KOPT-K1 (cell line): ENCODE data around the gene MBP.

Experiments used
- H3K27ac ChIP-seq: fragments of 200-600 bp; sonication (generic); 2 replicates; pipeline ENCODE4 v1.5.1; 2016; ENCODE audit warnings: antibody characterized with exemption, mild to moderate bottlenecking, low read depth, low read length; ENCODE audit not compliant: poor library complexity, severe bottlenecking
- H3K36me3 ChIP-seq: fragments of 200-600 bp; sonication (generic); 2 replicates; pipeline ENCODE4 v1.5.1; 2017; ENCODE audit warnings: antibody characterized with exemption, mild to moderate bottlenecking, low read length, moderate library complexity; ENCODE audit not compliant: insufficient read depth
- H3K9me3 ChIP-seq: fragments of 200-600 bp; sonication (generic); 2 replicates; pipeline ENCODE4 v1.5.1; 2017; ENCODE audit warnings: antibody characterized with exemption, low read length, mild to moderate bottlenecking; ENCODE audit not compliant: insufficient read depth, poor library complexity, severe bottlenecking

MBP gene

DNA sequence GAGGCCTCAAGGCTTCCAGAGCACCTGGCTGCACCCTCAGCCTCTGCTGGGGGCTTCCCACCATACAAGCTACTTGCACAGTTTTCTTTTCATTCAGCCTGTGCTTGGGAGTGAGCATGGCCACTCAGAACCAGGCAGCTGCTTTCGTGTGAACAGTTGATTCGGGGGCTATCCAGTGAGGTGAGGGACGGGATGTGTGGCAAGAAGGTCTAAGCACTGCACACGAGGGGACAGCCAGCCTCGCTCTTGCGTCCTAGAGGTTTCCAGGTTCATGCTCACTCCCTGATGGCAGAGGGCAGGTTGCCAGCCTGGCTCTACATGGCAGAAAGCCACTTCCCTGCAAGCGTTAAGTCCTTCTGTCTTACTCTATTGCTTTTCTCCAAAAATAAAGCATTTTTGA lies 146.2 kb downstream of the MBP start:
- no peak overlapping the region for H3K27ac ChIP-seq
- H3K9me3 ChIP-seq, result no peaks in the 10 kb centered on the region
- no peaks in the 10 kb centered on the region for H3K36me3 ChIP-seq

GRCh38 chr18:76985951-76986236 lies 146.7 kb downstream of the MBP start:
- no peaks in the 10 kb centered on the region for H3K9me3 ChIP-seq
- no peak overlapping the region for H3K27ac ChIP-seq
- no peaks in the 10 kb centered on the region for H3K36me3 ChIP-seq

- Histone ChIP-seq H3K27ac (no peak overlapping the region), H3K9me3 (no peaks in the 10 kb centered on the region), H3K36me3 (no peaks in the 10 kb centered on the region)
These were observed 147.2 kb downstream of the MBP start for GRCh38 chr18:76985156-76985950.

DNA sequence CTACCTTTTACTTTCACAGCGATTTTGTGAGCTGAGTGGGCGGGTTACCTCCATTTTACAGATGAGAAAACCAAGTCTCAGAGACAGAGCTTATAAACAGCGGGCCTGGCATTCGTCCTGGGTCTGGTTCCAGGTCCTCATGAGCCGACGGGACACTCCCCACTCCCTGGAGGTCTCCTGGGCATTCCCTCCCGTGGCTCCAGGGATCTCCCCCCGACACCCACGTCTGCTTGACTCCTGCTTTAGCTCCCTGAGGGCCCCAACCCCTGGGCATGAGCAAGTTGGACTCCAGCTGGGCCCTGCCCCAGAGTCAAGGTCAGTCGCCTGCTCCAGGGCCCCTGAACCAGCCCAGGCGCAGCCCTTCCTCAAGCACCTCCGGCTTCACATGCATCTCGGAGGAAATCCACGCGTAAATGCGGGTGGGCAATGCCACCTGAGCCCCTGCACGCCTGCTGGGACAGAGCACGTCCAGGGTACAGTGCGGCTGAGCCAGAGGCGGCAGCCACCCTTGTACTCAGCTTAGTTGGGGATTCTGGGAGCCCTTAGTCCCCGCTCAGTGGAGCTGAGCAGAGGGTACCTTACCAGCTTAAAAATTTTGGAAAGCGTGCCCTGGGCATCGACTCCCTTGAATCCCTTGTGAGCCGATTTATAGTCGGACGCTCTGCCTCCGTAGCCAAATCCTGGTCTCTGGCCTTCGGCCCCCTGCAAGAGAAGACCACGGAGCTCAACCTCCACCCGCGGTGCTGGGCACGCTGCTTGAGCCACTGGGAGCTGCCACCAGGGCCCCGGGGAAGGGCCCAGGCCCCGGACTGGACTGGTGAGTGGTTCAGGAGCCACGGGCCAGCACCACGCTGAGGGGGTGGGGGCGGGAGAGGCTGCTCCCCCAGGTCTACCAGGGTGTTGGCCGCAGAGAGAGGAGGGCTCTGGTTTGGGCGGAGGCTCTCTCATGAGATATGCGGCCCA lies 148.1 kb downstream of the MBP start:
- H3K9me3 ChIP-seq, result no peaks in the 10 kb centered on the region
- H3K36me3 ChIP-seq, result no peaks in the 10 kb centered on the region
- H3K27ac ChIP-seq, result no peak overlapping the region

DNA sequence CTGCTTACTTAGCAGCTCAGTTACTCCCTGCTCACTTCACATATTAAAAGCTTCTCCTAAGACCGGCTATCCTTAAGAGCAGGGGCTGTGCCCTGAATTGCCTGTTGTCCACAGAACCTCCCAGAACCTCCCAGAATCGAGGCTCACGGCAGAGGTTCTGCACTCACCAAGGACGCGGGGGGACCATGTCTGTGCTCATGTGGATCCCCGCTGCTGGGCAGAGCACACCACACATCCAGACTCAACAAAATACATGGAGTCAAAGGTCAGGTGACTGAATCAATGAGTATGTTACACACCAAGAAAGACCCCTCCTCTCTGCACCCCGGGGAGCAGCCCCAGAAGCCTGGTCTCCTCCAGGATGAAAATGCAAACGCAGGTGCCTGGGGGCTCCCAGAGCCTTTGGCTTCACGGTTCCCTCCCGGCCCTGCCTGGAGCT lies 149.0 kb downstream of the MBP start:
- no peaks in the 10 kb centered on the region for H3K9me3 ChIP-seq
- no peaks in the 10 kb centered on the region for H3K36me3 ChIP-seq
- H3K27ac ChIP-seq, result no peak overlapping the region

GRCh38 chr18:76982841-76983583 lies 149.6 kb downstream of the MBP start:
- no peak overlapping the region for H3K27ac ChIP-seq
- H3K36me3 ChIP-seq, result no peaks in the 10 kb centered on the region
- H3K9me3 ChIP-seq, result no peaks in the 10 kb centered on the region

DNA sequence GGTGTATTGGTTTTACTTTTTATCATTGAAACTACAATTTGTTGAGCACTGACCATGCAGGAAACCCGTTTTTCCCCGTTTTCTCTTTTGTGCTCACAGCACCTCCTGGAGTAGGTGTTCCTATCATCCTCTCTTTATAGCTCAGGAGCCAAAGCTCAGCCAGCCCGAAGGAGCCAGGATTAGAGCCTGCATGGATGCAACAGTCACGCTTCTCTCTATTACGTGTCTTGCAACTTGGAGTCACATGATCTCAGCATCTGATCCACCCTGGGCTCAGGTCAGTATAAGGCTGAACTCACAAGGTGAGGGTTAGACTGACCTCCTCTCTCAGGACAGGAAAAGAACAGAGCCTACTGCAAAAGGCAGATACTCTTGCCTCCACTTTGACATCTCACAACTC lies 150.5 kb downstream of the MBP start:
- no peak overlapping the region for H3K27ac ChIP-seq
- no peaks in the 10 kb centered on the region for H3K9me3 ChIP-seq

DNA sequence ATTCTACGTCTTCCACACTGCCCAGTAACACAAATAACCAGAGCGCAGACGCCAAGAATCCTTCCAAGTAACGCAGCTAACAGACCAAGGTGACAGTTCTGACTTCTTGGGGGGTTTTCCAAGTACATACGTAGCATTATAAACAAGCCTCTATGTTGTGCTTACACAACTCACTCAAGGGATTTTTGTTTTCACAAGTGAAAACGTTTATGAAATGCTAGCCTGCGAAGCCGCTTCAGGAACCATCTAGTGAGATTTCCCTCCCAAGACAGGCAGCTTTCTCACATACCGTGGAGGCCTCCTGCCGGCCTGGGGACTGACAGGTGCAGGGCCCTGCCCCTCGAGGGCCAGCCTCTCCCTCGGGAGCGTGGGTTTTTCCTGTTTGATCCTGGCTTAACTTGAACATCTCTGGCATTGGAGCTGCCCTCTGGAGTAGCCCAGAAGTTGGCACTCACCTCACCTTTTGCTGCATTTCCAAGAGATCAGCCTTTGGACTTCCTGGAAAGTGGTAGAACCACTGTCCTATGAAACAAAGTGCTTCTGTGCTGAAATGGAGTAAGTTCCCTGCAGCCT lies 151.1 kb downstream of the MBP start:
- no peak overlapping the region for H3K27ac ChIP-seq
- no peaks in the 10 kb centered on the region for H3K36me3 ChIP-seq
- H3K9me3 ChIP-seq, result no peaks in the 10 kb centered on the region

More for the DNA sequence above, 150.5 kb downstream of the MBP start:
- no peaks in the 10 kb centered on the region for H3K36me3 ChIP-seq

DNA sequence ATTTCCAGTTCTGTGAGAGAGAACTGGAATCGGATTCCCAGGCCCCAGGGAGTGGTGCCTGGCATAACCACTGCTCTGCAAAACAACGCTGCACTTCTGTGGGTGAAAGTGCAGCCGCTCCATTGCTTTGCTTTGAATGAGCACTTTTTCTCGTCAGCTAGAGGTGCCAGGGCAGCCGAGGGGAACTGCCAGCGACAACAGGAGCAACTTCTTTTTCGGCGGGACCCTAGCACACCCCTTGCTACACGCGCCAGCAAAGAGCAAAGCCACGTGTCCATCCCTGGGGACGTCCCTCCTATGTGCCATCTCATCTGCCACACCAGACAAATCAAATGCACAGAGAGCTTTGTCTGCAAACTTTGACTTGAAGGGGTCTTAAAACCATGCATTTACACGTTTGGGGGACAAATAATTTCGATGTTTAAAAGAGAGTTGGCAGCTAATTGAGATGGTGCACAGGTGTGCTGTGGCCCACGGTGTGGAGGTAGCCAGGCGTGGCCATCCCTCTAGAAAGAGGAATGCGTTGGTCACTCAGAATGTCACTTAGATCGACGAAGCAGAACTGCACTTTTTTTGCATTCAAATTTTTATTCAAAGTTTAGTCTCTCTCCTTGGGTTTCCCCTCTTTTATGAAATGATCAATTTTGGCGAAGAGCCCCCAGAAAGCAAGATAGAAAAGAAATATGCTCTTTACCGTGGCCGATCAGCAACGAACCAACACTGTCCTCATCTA lies 151.8 kb downstream of the MBP start:
- Histone ChIP-seq H3K27ac (no peak overlapping the region), H3K9me3 (no peaks in the 10 kb centered on the region), H3K36me3 (no peaks in the 10 kb centered on the region)

DNA sequence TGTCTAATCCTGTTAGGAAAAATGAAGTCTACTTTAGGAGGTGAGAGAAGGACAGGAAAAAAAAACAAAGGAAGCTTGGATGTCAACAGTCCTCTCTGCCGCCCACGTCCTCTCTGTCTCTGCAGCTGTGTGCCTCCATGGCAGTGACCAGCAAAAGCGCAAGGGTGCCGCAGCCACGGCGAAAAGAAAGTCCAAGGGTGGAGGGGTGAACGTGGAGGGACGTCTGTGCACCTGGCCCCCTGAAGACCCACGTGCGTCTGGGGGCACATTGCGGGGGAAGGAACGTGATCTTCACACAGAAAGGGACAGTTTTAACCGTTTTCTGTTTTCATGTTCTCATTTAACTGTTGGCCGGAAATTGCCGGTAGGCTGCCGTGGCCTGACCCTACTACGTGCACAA lies 152.7 kb downstream of the MBP start:
- Histone ChIP-seq H3K27ac (no peak overlapping the region), H3K36me3 (no peaks in the 10 kb centered on the region), H3K9me3 (no peaks in the 10 kb centered on the region)

DNA sequence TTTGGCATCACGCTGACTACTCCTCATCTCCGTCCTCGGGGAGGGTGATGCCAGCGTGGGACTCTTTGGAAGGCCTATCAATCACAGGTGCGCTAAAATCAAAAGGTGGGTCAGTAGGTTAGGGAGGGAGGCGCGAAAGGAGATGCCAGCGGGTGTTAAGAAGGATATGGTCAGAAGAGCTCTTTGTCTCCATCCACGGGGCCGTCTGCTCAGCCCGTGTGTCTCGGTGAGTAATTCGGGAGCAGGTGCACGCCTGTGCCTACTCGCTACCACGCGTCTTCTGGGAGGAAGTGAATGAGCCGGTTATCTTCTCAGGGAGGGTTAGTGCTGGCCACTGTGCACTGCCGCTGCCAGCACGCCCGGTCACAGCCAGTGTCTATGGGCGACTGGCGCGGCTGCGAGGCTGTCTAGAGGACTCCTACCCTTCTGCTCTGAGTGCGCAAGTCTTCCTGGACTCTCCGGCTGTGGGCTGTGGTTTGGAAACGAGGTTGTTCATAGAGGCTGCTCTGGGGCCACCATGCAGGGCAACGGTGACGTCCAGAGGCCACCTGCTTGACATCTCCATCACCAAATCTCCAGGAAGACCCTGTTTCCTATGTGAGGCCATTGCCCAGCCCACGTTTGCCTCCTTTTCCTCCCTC lies 153.4 kb downstream of the MBP start:
- no peaks in the 10 kb centered on the region for H3K9me3 ChIP-seq
- no peak overlapping the region for H3K27ac ChIP-seq
- H3K36me3 ChIP-seq, result no peaks in the 10 kb centered on the region

DNA sequence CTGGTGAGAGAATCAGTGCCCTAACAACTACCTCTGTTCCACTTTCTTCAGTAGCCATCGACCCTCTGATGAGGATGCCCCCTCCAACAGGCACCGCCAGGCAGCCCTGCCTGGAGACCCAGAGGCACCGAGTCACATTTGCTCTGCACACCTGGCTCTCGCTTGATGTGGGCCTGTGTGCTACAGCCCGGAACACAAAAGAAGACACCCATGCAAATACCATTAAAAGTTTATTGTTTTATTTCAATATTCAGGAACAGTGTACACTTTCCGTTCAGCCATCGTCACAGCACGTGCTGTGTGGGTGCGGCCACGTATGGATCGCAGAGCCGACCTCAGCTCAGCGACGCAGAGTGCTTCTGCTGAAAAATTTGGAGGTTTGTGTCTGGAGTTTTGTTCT lies 154.0 kb downstream of the MBP start:
- Histone ChIP-seq H3K36me3 (no peaks in the 10 kb centered on the region), H3K9me3 (no peaks in the 10 kb centered on the region), H3K27ac (no peak overlapping the region)

GRCh38 chr18:76977684-76978232 lies 154.8 kb downstream of the MBP start:
- no peaks in the 10 kb centered on the region for H3K9me3 ChIP-seq
- H3K27ac ChIP-seq, result no peak overlapping the region
- no peaks in the 10 kb centered on the region for H3K36me3 ChIP-seq
